Astrocyte (in vitro differentiated cells and primary cell): ENCODE data around the gene PRRT1B. TPM values are rescaled to one million over a fixed set of nuclear protein-coding genes. Genes with fewer than 3 reads are reported as not detected.

ENCODE experiments used
- DNase-seq: peaks from one replicate; pipeline ENCODE4 v3.0.0-alpha.2; 2010; ENCODE audit warnings: low read depth
- FAIRE-seq: peaks from 2 replicates; lab custom pipeline; 2011; peaks lifted over from hg19 to GRCh38; lab: Jason Lieb, UNC
- H2AFZ ChIP-seq: 2 replicates; pipeline ENCODE4 v1.6.0; 2012; ENCODE audit warnings: low read depth, low read length, inconsistent platforms
- H3K27ac ChIP-seq: 2 replicates; pipeline ENCODE4 v1.5.1; 2011; ENCODE audit warnings: low read depth, low read length, inconsistent platforms
- H3K27me3 ChIP-seq: 2 replicates; pipeline ENCODE4 v1.6.0; 2011; ENCODE audit warnings: low read length, inconsistent platforms; ENCODE audit not compliant: insufficient read depth
- H3K36me3 ChIP-seq: 2 replicates; pipeline ENCODE4 v1.5.1; 2011; ENCODE audit warnings: low read length, inconsistent platforms; ENCODE audit not compliant: insufficient read depth
- H3K4me1 ChIP-seq: 2 replicates; pipeline ENCODE4 v1.5.1; 2011; ENCODE audit warnings: low read length, inconsistent platforms; ENCODE audit not compliant: insufficient read depth
- H3K4me2 ChIP-seq: 2 replicates; pipeline ENCODE4 v1.6.0; 2012; ENCODE audit warnings: low read length, inconsistent platforms
- H3K4me3 ChIP-seq: 2 replicates; pipeline ENCODE4 v1.5.1; 2011; ENCODE audit warnings: low read depth, mild to moderate bottlenecking, low read length, inconsistent platforms; ENCODE audit not compliant: insufficient read depth
- H3K79me2 ChIP-seq: 2 replicates; pipeline ENCODE4 v1.6.0; 2012; ENCODE audit warnings: mild to moderate bottlenecking, low read length, inconsistent platforms; ENCODE audit not compliant: insufficient read depth
- H3K9ac ChIP-seq: 2 replicates; pipeline ENCODE4 v1.6.0; 2012; ENCODE audit warnings: mild to moderate bottlenecking, low read length, inconsistent platforms
- H3K9me3 ChIP-seq: 2 replicates; pipeline ENCODE4 v1.5.1; 2012; ENCODE audit warnings: low read depth, mild to moderate bottlenecking, low read length, inconsistent platforms; ENCODE audit not compliant: insufficient read depth
- H4K20me1 ChIP-seq: 2 replicates; pipeline ENCODE4 v1.6.0; 2012; ENCODE audit warnings: low read length, inconsistent platforms; ENCODE audit not compliant: insufficient read depth
- H3K27ac Mint-ChIP-seq: one replicate; pipeline ENCODE4 v1.8.0; 2021; ENCODE audit warnings: mild to moderate bottlenecking, mixed read lengths; ENCODE audit not compliant: unreplicated experiment
- H3K27me3 Mint-ChIP-seq: one replicate; pipeline ENCODE4 v1.8.0; 2021; ENCODE audit warnings: low read depth, mixed read lengths; ENCODE audit not compliant: unreplicated experiment
- H3K36me3 Mint-ChIP-seq: one replicate; pipeline ENCODE4 v1.8.0; 2021; ENCODE audit warnings: low read depth, mixed read lengths; ENCODE audit not compliant: unreplicated experiment
- H3K4me1 Mint-ChIP-seq: one replicate; pipeline ENCODE4 v1.8.0; 2021; ENCODE audit warnings: low read depth, mixed read lengths; ENCODE audit not compliant: unreplicated experiment
- H3K4me3 Mint-ChIP-seq: one replicate; pipeline ENCODE4 v1.8.0; 2021; ENCODE audit warnings: mild to moderate bottlenecking, moderate library complexity, mixed read lengths; ENCODE audit not compliant: unreplicated experiment
- H3K9me3 Mint-ChIP-seq: one replicate; pipeline ENCODE4 v1.8.0; 2021; ENCODE audit warnings: mild to moderate bottlenecking, mixed read lengths; ENCODE audit not compliant: unreplicated experiment
- EZH2 ChIP-seq: IDR thresholded peaks from 2 replicates; pipeline ENCODE4 v1.6.1; 2012; ENCODE audit warnings: mild to moderate bottlenecking, low read length, inconsistent platforms; ENCODE audit not compliant: insufficient read depth
- total RNA-seq: library from RNA; stranded (reverse); gene quantifications from 2 replicates; pipeline ENCODE4 v1.2.1, GENCODE V29; 2021
- TF ChIP-seq, protein P1 (sequence below): IDR thresholded peaks from 2 replicates; pipeline ENCODE4 v1.5.1; 2011; ENCODE audit warnings: low read depth, mild to moderate bottlenecking, inconsistent platforms, low read length, moderate library complexity; ENCODE audit not compliant: insufficient read depth

The PRRT1B gene
- total RNA-seq, 1 donor from 2014 or later = not detected

- H3K27me3 Mint-ChIP-seq = no peaks in the 10 kb centered on the region
- no peak for FAIRE-seq
- H3K4me2 ChIP-seq = no peak overlapping the region
- TF ChIP-seq, protein P1, sequence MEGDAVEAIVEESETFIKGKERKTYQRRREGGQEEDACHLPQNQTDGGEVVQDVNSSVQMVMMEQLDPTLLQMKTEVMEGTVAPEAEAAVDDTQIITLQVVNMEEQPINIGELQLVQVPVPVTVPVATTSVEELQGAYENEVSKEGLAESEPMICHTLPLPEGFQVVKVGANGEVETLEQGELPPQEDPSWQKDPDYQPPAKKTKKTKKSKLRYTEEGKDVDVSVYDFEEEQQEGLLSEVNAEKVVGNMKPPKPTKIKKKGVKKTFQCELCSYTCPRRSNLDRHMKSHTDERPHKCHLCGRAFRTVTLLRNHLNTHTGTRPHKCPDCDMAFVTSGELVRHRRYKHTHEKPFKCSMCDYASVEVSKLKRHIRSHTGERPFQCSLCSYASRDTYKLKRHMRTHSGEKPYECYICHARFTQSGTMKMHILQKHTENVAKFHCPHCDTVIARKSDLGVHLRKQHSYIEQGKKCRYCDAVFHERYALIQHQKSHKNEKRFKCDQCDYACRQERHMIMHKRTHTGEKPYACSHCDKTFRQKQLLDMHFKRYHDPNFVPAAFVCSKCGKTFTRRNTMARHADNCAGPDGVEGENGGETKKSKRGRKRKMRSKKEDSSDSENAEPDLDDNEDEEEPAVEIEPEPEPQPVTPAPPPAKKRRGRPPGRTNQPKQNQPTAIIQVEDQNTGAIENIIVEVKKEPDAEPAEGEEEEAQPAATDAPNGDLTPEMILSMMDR = no peak
- no peak for TF ChIP-seq EZH2
- peaks cover 2% of the 10 kb centered on the region for H3K9me3 Mint-ChIP-seq
- H3K9me3 ChIP-seq = no peaks in the 10 kb centered on the region
- no peaks in the 10 kb centered on the region for H3K27me3 ChIP-seq
- no peak overlapping the region for H2AFZ ChIP-seq
- peaks cover 35% of the 10 kb centered on the region for H4K20me1 ChIP-seq
- peaks cover 9% of the 10 kb centered on the region for H3K79me2 ChIP-seq
- H3K27ac Mint-ChIP-seq = no peak overlapping the region
- H3K36me3 ChIP-seq = peaks cover 15% of the 10 kb centered on the region
- no peak overlapping the region for H3K27ac ChIP-seq
- no peak overlapping the region for H3K4me3 Mint-ChIP-seq
- H3K9ac ChIP-seq = no peak overlapping the region
- H3K4me3 ChIP-seq = no peak overlapping the region
- peaks cover 30% of the 10 kb centered on the region for H3K36me3 Mint-ChIP-seq
- peaks cover 9% of the 10 kb centered on the region for H3K4me1 ChIP-seq
- H3K4me1 Mint-ChIP-seq = peaks cover 21% of the 10 kb centered on the region
- no peak for DNase-seq
Measured at GRCh38 chr9:131505012-131505411, 40.3 kb upstream of the PRRT1B start.

- Mint-ChIP-seq H3K27ac (no peak overlapping the region), H3K9me3 (no peaks in the 10 kb centered on the region), H3K36me3 (peaks cover 36% of the 10 kb centered on the region), H3K4me3 (no peak overlapping the region), H3K27me3 (no peaks in the 10 kb centered on the region), H3K4me1 (no peaks in the 10 kb centered on the region)
- no peak overlapping the region for H3K9ac ChIP-seq
- no peaks in the 10 kb centered on the region for H3K27me3 ChIP-seq
- H3K79me2 ChIP-seq = no peaks in the 10 kb centered on the region
- FAIRE-seq (no peak), DNase-seq (no peak)
- H3K4me3 ChIP-seq = no peak overlapping the region
- TF ChIP-seq, protein P1 = no peak
- no peak for TF ChIP-seq EZH2
- peaks cover 28% of the 10 kb centered on the region for H3K36me3 ChIP-seq
- H3K4me1 ChIP-seq = no peaks in the 10 kb centered on the region
- H2AFZ ChIP-seq = no peak overlapping the region
- peaks cover under 1% of the 10 kb centered on the region for H3K9me3 ChIP-seq
- H3K27ac ChIP-seq = no peak overlapping the region
- H3K4me2 ChIP-seq = no peak overlapping the region
- H4K20me1 ChIP-seq = no peaks in the 10 kb centered on the region
Measured at GRCh38 chr9:131511416-131511815, 33.9 kb upstream of the PRRT1B start.

DNA sequence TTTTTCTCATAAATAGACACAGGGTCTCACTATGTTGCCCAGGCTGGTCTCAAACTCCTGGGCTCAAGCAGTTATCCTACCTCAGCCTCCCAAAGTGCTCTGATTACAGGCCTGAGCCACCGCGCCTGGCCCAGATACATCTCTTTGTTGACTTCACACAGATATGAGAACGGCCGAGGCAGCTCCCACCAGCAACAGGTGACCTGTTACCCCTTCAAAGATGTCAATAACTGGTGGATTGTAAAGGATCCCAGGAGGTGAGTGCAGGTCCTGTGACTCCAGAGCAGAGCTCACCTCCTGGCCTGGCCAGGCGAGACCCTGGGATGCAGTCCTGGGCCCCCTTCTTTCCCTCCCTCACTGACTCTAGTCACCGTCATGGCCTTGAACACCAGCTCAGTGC lies 33.4 kb upstream of the PRRT1B start:
- Mint-ChIP-seq H3K27ac (no peak overlapping the region), H3K36me3 (peaks cover 36% of the 10 kb centered on the region), H3K4me1 (no peaks in the 10 kb centered on the region), H3K27me3 (no peaks in the 10 kb centered on the region), H3K9me3 (no peaks in the 10 kb centered on the region), H3K4me3 (no peak overlapping the region)
- Histone ChIP-seq H3K9ac (no peak overlapping the region), H3K27ac (no peak overlapping the region), H3K4me3 (no peak overlapping the region), H3K27me3 (no peaks in the 10 kb centered on the region), H3K36me3 (peaks cover 32% of the 10 kb centered on the region), H3K4me2 (no peak overlapping the region), H3K9me3 (peaks cover 5% of the 10 kb centered on the region), H3K79me2 (no peaks in the 10 kb centered on the region), H3K4me1 (no peaks in the 10 kb centered on the region), H2AFZ (no peak overlapping the region), H4K20me1 (no peaks in the 10 kb centered on the region)
- TF ChIP-seq, protein P1 = no peak
- no peak for TF ChIP-seq EZH2
- no peak for DNase-seq
- no peak for FAIRE-seq
